GM12875 (cell line): ENCODE data around the gene CDK14.

Experiments
- H3K4me3 ChIP-seq: one replicate; pipeline ENCODE4 v1.5.1; 2011; ENCODE audit warnings: low read depth, low read length, control low read depth
- TF ChIP-seq, protein P1 (sequence below): IDR thresholded peaks from 2 replicates; pipeline ENCODE4 v1.5.1; 2011; ENCODE audit warnings: low read depth, mild to moderate bottlenecking, control low read depth, inconsistent platforms, low read length, moderate library complexity, borderline replicate concordance; ENCODE audit not compliant: insufficient read depth

CDK14 gene

GRCh38 chr7:91005841-91006240 is 409.7 kb downstream of the CDK14 start:
- TF ChIP-seq, protein P1, sequence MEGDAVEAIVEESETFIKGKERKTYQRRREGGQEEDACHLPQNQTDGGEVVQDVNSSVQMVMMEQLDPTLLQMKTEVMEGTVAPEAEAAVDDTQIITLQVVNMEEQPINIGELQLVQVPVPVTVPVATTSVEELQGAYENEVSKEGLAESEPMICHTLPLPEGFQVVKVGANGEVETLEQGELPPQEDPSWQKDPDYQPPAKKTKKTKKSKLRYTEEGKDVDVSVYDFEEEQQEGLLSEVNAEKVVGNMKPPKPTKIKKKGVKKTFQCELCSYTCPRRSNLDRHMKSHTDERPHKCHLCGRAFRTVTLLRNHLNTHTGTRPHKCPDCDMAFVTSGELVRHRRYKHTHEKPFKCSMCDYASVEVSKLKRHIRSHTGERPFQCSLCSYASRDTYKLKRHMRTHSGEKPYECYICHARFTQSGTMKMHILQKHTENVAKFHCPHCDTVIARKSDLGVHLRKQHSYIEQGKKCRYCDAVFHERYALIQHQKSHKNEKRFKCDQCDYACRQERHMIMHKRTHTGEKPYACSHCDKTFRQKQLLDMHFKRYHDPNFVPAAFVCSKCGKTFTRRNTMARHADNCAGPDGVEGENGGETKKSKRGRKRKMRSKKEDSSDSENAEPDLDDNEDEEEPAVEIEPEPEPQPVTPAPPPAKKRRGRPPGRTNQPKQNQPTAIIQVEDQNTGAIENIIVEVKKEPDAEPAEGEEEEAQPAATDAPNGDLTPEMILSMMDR: no peak
- no peak overlapping the region for H3K4me3 ChIP-seq

- H3K4me3 ChIP-seq: no peak overlapping the region
- TF ChIP-seq, protein P1: no peak
Measured at GRCh38 chr7:91007371-91007770, 411.2 kb downstream of the CDK14 start.

DNA sequence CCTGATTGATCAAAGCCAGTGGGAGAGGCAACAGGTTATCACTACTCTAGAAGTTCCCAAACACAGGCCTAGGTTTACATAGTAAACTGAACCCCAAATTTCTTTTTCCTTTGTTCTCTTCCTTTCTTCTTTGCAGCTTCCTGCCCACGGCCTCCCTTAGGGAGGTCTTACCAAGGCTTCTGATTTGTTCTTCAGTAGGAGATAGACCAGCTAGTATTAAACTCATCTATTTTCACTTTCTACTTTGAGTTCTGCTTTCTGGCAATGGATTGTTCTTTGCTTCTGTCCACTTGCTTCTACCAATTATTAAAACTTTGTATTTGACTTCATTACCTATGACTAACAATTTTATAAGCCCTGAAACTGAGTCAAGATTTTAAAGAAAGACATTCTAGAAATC is 417.0 kb downstream of the CDK14 start:
- no peak overlapping the region for H3K4me3 ChIP-seq

GRCh38 chr7:91019686-91020385 is 423.7 kb downstream of the CDK14 start:
- TF ChIP-seq, protein P1: no peak
- no peak overlapping the region for H3K4me3 ChIP-seq

More for the DNA sequence above, 417.0 kb downstream of the CDK14 start:
- TF ChIP-seq, protein P1: no peak

- TF ChIP-seq, protein P1: no peak
- H3K4me3 ChIP-seq: no peak overlapping the region
Measured at GRCh38 chr7:91020636-91021385, 424.7 kb downstream of the CDK14 start.

GRCh38 chr7:91021956-91022355 is 425.8 kb downstream of the CDK14 start:
- H3K4me3 ChIP-seq: no peak overlapping the region
- TF ChIP-seq, protein P1: no peak
